Frontal cortex (tissue), 4 donors: Measurements from ENCODE around the gene SNX30. TPM values are rescaled to one million over a fixed set of nuclear protein-coding genes. Genes with fewer than 3 reads are reported as not detected.

Experiments used
- DNase-seq, 2 donors: peaks; one replicate each; pipeline ENCODE4 v3.0.0; 2012; ENCODE audit warnings: low spot score in 2 of 2
- FAIRE-seq: peaks from 2 replicates; lab custom pipeline; 2012; peaks lifted over from hg19 to GRCh38; lab: Jason Lieb, UNC
- total RNA-seq: library from RNA; depleted of rRNA; stranded (reverse); fragments of >200 nt; gene quantifications from one replicate; pipeline ENCODE4 v1.2.3, GENCODE V29; 2014
- donor health status: control.
- donor health status: control.
- donor health status: control.

The SNX30 gene
- total RNA-seq, 1 donor from 2014 or later, result 20.8 TPM

- DNase-seq (no peak), FAIRE-seq (no peak)
These were observed 119.4 kb downstream of the SNX30 start for GRCh38 chr9:112869917-112870316.

DNA sequence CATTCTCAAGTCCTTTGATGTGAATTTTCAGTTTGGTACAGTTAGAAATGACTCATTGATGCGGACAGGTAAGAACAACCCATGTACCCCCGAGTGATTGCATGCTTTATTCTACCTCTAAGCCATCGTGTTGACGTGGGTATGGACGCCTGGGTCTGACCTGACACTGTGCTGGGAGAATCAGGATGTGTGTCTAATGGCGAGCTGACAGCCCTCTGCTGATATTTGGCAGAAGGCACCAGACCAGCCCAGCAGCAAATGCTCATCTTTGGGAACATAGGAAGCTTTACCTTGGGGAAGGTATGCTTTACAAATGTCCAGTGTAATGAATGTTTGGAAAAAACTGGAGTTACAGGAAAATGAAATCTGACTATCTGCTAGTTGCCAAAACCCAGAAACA is 120.0 kb downstream of the SNX30 start:
- DNase-seq, result no peak
- FAIRE-seq, result no peak

GRCh38 chr9:112872019-112872418 is 121.5 kb downstream of the SNX30 start:
- DNase-seq, result no peak
- FAIRE-seq, result no peak

GRCh38 chr9:112873773-112874405 is 123.3 kb downstream of the SNX30 start:
- FAIRE-seq, result no peak

GRCh38 chr9:112878752-112879151 is 128.2 kb downstream of the SNX30 start:
- no peak for FAIRE-seq
- DNase-seq, result no peak

More at GRCh38 chr9:112873773-112874405, 123.3 kb downstream of the SNX30 start:
- no peak for DNase-seq

DNA sequence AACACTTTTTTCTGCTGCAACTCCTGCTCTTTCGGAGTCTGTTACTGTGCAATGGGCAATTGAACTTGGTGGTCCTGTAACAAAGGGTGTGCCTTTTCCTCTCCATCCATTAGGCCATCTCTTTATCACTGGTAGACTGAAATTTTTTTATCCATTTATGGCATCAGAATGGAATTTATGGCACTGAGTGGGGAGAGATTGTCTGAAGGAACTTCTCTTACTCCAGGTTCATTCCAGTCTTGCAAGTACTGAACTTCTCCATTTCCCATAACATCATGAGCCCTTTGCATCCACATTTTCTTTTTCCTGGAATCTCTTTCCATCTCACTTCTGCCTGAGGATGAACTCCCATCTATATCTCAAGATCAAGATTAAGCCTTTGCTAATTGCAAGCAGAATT is 130.1 kb downstream of the SNX30 start:
- DNase-seq (no peak), FAIRE-seq (no peak)

- FAIRE-seq (no peak), DNase-seq (no peak)
These were observed 130.8 kb downstream of the SNX30 start for GRCh38 chr9:112881331-112881730.

- no peak for FAIRE-seq
- no peak for DNase-seq
These were observed 133.5 kb downstream of the SNX30 start for GRCh38 chr9:112884101-112884500.

DNA sequence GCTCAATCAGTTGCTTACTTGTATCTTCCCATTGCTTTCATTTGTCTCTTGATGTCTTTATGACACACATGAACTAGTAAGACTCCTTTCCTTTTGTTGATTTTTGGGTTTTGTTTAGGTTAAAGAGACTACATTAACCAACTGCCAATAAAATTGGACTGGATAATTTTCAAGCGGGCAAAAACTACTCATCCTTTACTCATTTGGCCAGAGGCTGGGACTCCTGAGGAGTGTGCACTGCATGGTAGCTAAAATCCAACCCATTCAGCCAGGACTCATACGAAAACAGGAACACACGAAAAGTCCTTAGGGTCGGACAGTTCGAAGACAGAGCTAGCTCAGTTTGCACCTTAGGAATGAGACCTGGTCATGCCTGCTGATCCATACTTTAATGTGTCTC is 134.2 kb downstream of the SNX30 start:
- FAIRE-seq (no peak), DNase-seq (no peak)

GRCh38 chr9:112885324-112885723 is 134.8 kb downstream of the SNX30 start:
- no peak for FAIRE-seq

DNA sequence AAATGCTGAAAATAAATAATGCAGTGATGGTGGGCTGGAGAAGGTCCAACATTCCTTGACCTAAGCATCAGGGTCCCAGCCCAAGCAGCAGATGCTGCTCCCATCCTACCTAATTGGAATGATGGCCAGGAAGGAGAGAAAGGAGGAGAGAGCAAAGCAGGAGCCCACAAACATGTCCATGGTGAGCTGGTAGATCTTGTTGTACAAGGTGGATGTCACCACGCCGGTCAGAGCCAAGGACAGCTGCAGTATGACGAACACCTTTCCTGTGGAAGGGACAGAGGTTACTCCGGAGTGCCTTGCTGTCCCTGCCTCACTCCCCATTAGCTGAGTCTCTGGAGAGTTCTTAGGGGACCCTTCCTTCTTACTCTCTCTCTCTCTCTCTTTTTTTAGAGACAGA is 135.8 kb downstream of the SNX30 start:
- DNase-seq (no peak), FAIRE-seq (no peak)

More at GRCh38 chr9:112885324-112885723, 134.8 kb downstream of the SNX30 start:
- no peak for DNase-seq

DNA sequence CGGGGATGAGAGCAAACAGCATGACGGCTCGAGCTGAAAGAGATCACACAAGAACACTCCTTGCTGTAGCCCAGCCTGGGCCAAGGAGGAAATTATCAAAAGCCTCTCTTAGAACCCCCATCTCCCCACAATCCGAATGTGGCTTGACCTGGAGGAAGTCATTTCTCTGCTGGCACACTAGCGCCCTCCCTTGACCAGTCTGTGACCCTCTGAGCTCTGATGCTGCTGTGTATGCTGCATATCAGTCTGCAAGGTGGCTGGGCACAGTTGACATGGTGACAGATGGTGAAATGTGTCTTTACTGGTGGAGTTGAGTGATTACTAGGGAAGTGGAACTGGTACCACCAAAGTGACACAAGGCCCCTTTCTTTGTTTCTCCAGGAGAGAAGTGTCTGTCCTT is 136.8 kb downstream of the SNX30 start:
- FAIRE-seq (no peak), DNase-seq (no peak)

GRCh38 chr9:112890106-112891081 is 139.8 kb downstream of the SNX30 start, which contains the start of gene SLC46A2:
Gene SLC46A2, minus strand, starts transcription at chr9:112890876. Its CDS starts 195 bp downstream, at chr9:112890681.
- DNase-seq, result peak in 1 of 2 donors; percentile 62
- FAIRE-seq, result no peak

DNA sequence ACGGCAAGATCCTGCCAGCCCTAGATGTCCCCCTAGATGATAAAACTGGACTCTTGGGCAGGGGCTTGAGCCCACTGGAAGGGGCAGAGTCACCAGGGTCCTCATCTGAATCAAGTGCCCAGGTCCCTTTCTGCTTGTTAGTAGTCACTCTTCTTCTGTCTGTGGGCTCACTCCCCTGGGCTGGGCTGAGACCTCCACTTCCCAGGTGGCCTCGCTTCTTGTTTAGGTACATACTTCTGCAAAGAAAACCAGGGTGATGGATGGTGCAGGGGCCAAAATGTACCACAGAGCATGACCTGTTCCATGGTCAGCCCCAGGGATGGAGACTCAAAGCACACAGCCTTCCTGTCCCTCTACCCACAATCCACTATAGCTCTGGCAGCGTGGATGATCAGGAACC is 141.0 kb downstream of the SNX30 start:
- no peak for DNase-seq
- FAIRE-seq, result no peak

GRCh38 chr9:112892981-112893380 is 142.4 kb downstream of the SNX30 start:
- no peak for FAIRE-seq
- no peak for DNase-seq

- no peak for DNase-seq
- no peak for FAIRE-seq
These were observed 143.5 kb downstream of the SNX30 start for GRCh38 chr9:112894041-112894440.

- no peak for DNase-seq
- no peak for FAIRE-seq
These were observed 144.1 kb downstream of the SNX30 start for GRCh38 chr9:112894699-112895098.

DNA sequence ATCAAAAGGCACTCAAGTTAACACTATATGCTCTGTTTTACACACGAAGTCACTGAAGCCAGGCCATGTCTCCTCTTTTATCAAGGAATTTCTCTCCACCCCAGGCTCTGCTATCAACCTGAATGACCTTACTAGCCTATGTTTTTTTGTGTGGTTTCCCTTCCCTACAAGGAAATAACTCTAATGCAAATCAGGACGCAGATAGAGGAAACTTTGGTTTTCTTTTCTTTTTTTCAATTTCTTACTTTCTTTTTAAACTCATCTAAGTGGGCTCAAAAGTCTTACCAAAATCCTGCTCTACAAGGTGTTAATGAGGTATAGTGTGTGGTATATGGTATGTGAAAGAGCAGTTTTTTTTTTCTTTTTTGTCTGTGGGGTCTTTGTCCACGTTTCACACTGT is 145.6 kb downstream of the SNX30 start:
- FAIRE-seq (no peak), DNase-seq (no peak)

DNA sequence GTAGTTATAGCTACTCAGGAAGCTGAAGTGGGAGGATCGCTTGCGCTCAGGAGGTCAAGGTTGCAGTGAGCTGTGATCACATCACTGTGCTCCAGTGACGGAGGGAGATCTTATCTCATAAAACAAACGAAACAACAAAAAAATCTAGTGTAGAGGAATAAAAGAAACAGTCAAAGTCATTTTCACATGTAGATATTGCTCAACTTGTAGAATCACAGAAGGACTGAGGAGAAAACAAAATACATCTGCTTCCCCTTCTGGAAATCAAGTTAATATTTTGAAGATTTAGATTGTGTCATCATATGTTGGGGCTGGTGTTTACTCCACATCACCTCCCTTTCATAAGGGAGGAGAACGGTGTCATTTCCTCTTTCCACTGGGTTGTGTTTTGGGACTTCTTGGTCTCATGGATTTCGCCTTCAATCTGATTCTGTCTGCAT is 148.3 kb downstream of the SNX30 start:
- FAIRE-seq (no peak), DNase-seq (no peak)

DNA sequence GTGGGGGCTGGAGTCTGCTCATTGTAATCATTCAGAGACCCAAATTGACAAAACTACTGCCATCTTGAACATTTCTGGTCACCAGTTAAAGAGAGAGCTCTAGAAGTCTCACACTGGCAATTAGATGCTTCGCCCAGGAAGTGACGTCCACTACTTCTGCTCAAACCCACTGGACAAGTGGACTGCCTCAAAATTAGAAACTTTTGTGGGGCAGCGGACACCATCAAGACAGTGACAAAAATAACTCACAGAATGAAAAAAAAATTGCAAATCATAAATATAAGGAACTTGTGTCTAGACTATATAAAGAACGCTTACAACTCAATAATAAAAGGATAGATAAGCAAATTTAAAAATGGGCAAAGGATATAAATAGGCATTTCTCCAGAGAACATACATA is 149.9 kb downstream of the SNX30 start:
- FAIRE-seq (no peak), DNase-seq (no peak)

DNA sequence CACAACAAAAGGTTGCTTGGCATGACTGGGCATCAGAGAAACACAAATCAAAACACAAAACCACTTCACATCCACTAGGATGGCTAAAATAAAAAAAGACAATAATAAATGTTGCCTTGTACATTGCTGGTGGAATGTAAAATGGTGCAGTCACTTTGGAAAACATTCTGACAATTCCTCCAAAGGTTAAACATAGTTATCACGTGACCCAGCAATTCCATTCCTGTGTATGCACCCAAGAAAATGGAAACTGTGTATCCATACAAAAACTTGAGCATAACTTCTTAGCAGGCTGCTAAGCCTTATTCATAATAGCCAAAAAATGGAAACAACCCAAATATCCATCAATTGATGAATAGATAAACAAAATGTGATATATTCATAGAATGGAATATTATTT is 150.3 kb downstream of the SNX30 start:
- DNase-seq (no peak), FAIRE-seq (no peak)
